C1 segment of cervical spinal cord (tissue), 14 donors: ENCODE measurements around the gene ACYP2.
"Not testable (repeated sequence)": the region's sequence is repeated elsewhere in the genome, so short reads cannot be mapped to it uniquely, and the experiment has no call there.

Experiments used
- DNase-seq, 14 donors: peaks; one replicate each; lab custom pipeline; 2025; lab: John Stamatoyannopoulos, UW

The ACYP2 gene

GRCh38 chr2:54265081-54265480 lies 149.7 kb downstream of the ACYP2 start:
- DNase-seq, result not testable (repeated sequence)

- no peak for DNase-seq
Observed at GRCh38 chr2:54267577-54267976, 152.2 kb downstream of the ACYP2 start.

GRCh38 chr2:54271189-54271588 lies 155.8 kb downstream of the ACYP2 start:
- DNase-seq, result no peak

- DNase-seq, result no peak
Observed at GRCh38 chr2:54271843-54272627, 156.6 kb downstream of the ACYP2 start.

GRCh38 chr2:54274781-54275242 lies 159.4 kb downstream of the ACYP2 start:
- DNase-seq, result no peak

- DNase-seq, result no peak
Observed at GRCh38 chr2:54275541-54275940, 160.1 kb downstream of the ACYP2 start.

- no peak for DNase-seq
Observed at GRCh38 chr2:54279385-54279784, 164.0 kb downstream of the ACYP2 start.

- DNase-seq, result no peak
Observed at GRCh38 chr2:54284826-54285225, 169.4 kb downstream of the ACYP2 start.

- DNase-seq, result no peak
Observed at GRCh38 chr2:54285451-54285850, 170.0 kb downstream of the ACYP2 start.

- no peak for DNase-seq
Observed at GRCh38 chr2:54287532-54287931, 172.1 kb downstream of the ACYP2 start.

- no peak for DNase-seq
Observed at GRCh38 chr2:54289917-54290316, 174.5 kb downstream of the ACYP2 start.

- DNase-seq, result no peak
Observed at GRCh38 chr2:54290356-54291025, 175.1 kb downstream of the ACYP2 start.

- not testable (repeated sequence) for DNase-seq
Observed at GRCh38 chr2:54294665-54295064, 179.2 kb downstream of the ACYP2 start.

GRCh38 chr2:54295911-54296310 lies 180.5 kb downstream of the ACYP2 start:
- no peak for DNase-seq

- DNase-seq, result no peak
Observed at GRCh38 chr2:54298514-54298913, 183.1 kb downstream of the ACYP2 start.

GRCh38 chr2:54303631-54304030 lies 188.2 kb downstream of the ACYP2 start:
- no peak for DNase-seq

GRCh38 chr2:54306556-54306955 lies 191.1 kb downstream of the ACYP2 start:
- DNase-seq, result no peak

- DNase-seq, result no peak
Observed at GRCh38 chr2:54308186-54308585, 192.8 kb downstream of the ACYP2 start.

- DNase-seq, result no peak
Observed at GRCh38 chr2:54308782-54309181, 193.4 kb downstream of the ACYP2 start.

GRCh38 chr2:54310311-54310710 lies 194.9 kb downstream of the ACYP2 start:
- no peak for DNase-seq

GRCh38 chr2:54310961-54311360 lies 195.5 kb downstream of the ACYP2 start:
- no peak for DNase-seq

GRCh38 chr2:54313147-54313546 lies 197.7 kb downstream of the ACYP2 start:
- DNase-seq, result no peak

GRCh38 chr2:54317973-54318372 lies 202.6 kb downstream of the ACYP2 start:
- no peak for DNase-seq
